HG02610 (cell line): Measurements from ENCODE around the gene LNPEP.

Experiments
- ATAC-seq: cut with Tn5 transposase; IDR thresholded peaks from one replicate; pipeline ENCODE4 v1.9.1; 2021; ENCODE audit warnings: mild to moderate bottlenecking, moderate library complexity; ENCODE audit not compliant: unreplicated experiment

Gene LNPEP

DNA sequence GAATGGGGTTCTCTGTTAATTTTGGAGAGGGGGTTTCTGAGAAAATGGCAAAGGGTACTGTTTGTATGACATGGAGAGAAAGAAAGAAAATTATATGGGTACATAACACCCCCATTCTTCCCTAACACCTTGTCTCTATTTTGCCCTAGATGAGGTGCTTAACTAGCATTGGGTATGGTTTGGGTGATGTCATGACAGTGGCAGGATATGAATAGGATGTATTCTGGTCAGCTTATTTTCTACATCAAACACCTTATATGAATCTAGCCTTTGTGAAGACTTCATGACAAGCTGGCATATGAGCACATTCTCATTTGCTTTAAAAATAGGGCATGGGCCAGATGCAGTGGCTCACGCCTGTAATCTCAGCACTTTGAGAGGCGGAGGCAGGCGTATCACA lies 58.6 kb downstream of the LNPEP start:
- no peak for ATAC-seq

DNA sequence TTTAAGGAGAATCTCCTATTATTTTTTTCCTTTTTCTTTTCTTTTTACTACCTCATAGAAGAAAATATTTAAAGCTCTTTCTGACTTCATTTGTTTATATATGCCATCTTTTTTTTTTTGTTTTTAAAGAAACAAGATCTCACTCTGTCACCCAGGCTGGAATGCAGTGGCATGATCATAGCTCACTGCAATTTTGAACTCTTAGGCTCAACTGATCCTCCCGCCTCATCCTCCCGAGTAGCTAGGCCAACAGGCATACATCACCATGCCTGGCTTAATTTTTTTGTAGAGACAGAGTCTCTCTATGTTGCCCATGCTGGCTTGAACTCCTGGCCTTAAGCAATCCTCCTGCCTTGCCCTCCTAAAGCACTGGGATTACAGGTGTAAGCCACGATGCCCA lies 59.5 kb downstream of the LNPEP start:
- ATAC-seq: no peak

DNA sequence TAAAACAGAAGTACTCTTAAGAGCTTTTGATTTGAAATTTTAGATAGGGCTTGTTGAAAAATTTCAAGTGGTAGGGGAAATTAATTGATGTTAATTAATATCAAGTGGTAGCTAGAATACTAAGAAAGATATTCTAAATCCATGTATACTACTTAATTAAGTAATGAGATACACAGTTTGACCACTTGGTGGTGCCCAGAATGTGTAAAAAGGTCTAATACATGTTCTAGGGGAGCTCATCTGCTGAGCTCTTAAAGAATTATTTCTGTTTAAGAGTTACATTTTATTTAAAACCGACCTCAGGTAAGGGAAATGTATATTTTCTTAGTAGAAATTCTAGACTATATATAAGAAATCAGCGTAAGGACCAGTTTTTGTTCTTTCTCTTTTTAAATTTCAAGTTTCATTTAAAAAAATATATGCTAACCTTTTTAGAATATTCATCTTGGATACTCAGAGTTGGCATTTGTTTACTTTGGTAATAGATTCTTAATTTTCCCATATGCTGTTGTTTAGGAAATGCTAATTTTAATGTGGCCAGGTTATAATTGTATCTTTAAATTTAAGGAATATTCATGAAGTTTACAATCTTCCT lies 61.5 kb downstream of the LNPEP start:
- peak; percentile 66 for ATAC-seq

DNA sequence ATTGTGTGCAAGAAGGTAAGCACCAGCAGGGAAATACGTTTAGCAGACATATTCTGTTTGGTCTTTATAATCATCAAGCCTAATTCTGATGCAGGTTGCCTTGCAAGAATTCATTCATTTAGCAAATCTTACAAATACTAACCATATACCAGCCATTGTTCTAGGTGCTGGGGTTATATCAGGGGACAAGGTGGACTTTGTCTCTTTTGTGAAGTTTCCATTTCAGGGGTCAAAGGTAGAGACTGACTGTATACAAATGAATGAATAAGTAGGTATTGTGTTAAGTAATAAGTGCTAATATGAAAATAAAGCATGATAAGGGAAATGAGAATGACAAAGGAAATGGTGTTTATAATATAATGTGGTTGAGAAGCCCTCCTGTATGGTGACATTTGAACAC lies 64.0 kb downstream of the LNPEP start:
- ATAC-seq: no peak

DNA sequence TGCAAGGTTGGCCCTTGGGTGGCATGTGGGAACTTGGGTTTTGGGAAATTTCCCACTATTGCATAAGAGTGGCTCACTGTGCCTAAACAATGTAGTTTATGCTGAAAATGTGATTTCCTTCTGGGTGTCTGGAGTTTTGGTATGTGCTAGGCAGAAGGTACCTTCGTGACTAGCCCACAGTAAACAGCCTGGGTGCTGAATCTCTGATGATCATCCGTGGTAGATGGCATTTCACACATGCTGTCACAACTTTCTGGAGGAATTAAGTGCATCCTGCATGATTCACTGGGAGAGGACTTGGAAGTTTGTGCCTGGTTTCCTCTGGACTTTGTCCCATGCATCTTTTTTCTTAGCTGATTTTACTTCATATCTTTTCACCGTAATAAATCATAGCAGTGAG lies 64.5 kb downstream of the LNPEP start:
- ATAC-seq: no peak

GRCh38 chr5:97002983-97003382 lies 67.1 kb downstream of the LNPEP start:
- no peak for ATAC-seq

GRCh38 chr5:97004423-97005060 lies 68.7 kb downstream of the LNPEP start:
- no peak for ATAC-seq

DNA sequence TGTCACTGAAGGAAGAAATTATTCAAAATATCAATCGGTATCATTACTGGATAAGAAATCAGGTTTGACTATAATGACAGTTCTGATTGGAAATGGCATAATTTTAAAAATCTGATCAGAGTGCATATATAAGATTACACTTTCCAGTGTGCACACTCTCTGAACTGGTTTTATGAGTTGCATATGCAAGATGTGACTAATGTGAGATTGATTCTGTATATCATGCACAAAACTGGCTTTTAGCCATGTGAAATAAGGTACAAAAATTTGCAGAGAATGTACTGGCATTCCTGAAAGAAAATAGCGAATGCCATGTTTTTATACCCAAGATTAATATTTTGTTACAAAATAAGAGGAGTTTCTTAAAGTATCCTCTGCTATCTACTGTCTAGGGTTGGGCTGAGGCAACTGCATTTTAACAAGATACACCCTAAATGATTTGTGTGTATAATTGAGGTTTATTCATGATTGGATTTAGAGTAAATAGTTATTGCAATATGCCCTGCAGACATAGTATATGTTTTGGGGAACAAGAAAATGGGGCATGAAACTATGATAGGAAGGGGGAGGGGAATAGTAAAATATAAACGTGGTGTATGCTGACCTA lies 70.7 kb downstream of the LNPEP start:
- ATAC-seq: no peak

DNA sequence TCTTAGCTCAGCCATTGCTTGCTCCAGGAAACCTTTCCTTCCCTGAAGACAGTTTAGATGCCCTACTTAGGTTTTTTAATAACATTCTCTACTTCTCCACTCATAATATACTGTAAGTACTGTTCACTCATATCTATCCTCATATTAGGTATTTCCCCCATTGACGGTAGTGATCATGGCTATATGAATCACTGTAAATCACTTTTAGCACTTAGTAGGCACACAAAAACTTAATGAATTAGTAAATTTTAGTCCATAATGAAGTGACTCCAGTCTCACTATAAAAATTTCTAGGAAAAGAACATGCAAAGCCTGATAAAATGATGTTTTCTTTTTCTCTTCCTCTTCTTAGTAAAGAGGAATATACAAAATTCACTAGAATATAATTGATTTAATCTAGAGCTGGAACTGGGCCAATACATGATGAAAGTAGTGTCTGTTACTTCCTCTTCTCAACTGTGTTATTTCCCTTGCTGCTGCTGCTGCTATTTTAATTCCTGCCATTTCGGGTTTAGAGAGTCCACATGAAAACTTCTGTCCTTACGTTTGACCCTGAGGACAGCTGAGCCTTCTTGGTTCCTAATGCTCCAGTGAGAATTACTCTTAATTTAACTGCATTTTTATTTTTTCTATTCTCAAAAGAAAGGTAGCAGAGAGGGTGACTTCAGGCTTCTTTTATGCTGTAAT lies 73.5 kb downstream of the LNPEP start:
- peak; percentile 62 for ATAC-seq

GRCh38 chr5:97009921-97010320 lies 74.0 kb downstream of the LNPEP start:
- ATAC-seq: no peak

- no peak for ATAC-seq
Observed at GRCh38 chr5:97010606-97011005, 74.7 kb downstream of the LNPEP start.

DNA sequence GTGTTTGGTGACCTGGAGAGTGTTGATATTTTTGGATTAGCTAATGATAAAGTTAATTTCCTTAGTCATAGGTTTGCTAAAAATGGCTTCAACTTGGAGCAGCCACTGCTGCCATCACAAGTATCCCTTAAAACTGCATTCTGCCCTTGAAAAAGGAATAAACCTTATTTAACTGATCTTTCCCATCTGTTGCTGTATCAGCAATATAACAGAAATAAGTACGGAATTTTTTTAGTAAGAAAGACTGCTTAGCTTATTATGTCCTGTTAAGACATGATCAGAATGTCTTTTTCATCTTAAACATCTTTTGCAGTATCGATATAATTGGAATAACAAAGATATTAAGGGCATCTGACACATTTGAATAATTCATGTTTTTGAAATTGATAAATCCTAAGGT lies 75.7 kb downstream of the LNPEP start:
- no peak for ATAC-seq

DNA sequence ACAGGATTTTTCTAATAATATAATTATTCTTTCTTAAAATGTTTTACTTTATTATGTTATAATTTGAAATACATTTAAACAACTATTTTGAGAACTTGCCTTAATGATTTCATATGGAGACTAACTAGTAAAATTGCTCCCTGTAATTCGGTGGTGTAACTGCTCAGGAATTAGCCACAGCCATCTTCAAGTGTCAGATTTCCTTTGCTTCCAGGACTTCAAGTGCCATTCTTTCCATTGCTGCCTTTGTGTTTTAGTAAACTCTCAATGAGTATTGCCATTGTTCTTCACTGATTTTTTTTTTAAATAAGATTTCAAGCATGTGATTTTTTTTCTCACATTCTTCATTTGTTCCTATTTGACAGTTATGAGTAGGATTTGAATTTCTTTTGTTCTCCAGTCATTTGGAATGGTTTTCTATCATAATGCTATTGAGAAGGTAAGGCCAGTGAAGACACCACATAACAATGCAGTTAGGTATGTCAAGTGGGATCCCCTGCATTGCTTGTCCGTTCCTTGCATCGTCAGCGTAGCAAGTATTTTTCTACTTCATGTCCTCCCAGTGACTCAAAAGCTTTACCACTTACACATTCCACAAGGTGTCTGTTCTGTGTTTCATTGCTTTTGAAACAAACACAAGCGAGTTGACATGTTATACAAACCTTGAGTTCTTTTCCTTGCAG lies 83.7 kb downstream of the LNPEP start:
- no peak for ATAC-seq

- ATAC-seq: no peak
Observed at GRCh38 chr5:97021416-97021815, 85.5 kb downstream of the LNPEP start.

DNA sequence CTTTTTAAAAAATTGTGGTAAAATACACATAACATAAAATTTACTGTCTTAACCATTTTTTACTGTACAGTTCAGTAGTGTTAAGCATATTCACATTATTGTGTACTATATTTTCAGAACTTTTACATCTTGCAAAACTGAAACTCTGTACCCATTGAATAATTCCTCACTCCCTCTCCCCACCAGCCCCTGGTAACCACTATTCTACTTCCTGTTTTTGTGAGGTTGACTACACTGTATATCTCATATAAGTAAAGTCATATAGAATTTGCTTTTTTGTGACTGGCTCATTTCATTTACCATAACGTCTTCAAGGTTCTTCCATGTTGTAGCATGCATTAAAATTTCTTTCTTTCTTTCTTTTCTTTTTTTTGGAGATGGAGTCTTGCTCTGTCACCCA lies 87.0 kb downstream of the LNPEP start:
- peak; percentile 59 for ATAC-seq

GRCh38 chr5:97026721-97027120 lies 90.8 kb downstream of the LNPEP start:
- ATAC-seq: no peak

- no peak for ATAC-seq
Observed at GRCh38 chr5:97037819-97038218, 101.9 kb downstream of the LNPEP start.

- no peak for ATAC-seq
Observed at GRCh38 chr5:97041239-97041638, 105.4 kb downstream of the LNPEP start.

DNA sequence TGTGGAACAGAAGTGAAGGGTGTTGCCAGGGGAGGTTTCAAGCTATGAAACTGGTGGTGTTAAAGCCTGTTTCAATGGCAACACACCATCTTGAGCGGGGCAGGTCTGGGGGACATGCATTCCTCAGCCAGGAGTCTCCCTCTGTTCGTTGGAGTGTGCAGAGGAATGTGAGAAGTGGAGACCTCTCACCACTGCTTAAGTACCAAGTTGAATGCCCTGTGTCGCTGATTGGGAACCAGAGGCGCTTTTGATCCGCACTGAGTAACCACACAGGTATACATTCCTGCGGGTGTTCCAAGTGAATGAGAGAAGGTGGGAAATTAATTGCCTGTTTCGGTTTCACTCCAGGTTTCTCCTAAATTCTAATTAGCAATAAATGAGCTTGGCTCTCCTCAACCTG lies 107.1 kb downstream of the LNPEP start:
- ATAC-seq: no peak

DNA sequence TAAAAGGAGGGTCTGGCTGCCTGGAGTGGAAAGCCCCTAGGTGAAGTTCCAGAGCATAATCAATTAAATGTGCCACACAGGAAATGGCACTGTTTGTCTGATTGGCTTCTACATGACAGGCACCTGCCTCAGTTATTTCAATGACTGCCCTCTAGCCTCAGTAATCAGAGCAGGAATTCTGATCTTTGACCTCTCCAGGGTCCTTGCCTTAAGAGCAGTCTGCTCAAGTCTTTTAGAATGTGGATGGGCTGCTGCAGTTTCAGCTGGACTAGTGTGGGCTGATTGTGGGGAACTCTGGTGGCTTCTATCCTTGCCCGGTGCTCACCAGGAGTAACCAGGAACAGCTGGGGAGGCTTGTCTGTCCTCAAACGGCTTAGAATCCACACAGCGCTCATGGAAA lies 107.6 kb downstream of the LNPEP start:
- no peak for ATAC-seq

- ATAC-seq: no peak
Observed at GRCh38 chr5:97044052-97044451, 108.2 kb downstream of the LNPEP start.
